Activated CD8-positive, alpha-beta T cell treated with anti-CD3 and anti-CD28 coated beads for 36 hours (primary cell): Measurements from ENCODE around the gene RRH. TPM values are rescaled to one million over a fixed set of nuclear protein-coding genes. Genes with fewer than 3 reads are reported as not detected.

Source experiments
- ATAC-seq: fragments of 200-7000 bp; cut with Tn5 transposase; one replicate; pipeline ENCODE4 v1.10.0; 2021; ENCODE audit warnings: mild to moderate bottlenecking, moderate library complexity
- CTCF ChIA-PET: fragments of 350-600 bp; sonication (Branson Sonifier 250); formaldehyde crosslinking; loops from one replicate; lab custom pipeline; 2021; ENCODE audit warnings: antibody characterized with exemption; lab: Charles Lee
- POLR2A ChIA-PET: fragments of 350-600 bp; sonication (Branson Sonifier 250); formaldehyde crosslinking; loops from one replicate; lab custom pipeline; 2021; ENCODE audit warnings: antibody characterized with exemption; lab: Charles Lee
- DNase-seq: peaks from one replicate; pipeline ENCODE4 v3.0.0-alpha.2; 2020
- H3K27ac Mint-ChIP-seq: one replicate; pipeline ENCODE4 v1.8.0; 2021; ENCODE audit warnings: mild to moderate bottlenecking, mixed read lengths
- H3K27me3 Mint-ChIP-seq: one replicate; pipeline ENCODE4 v1.8.0; 2021; ENCODE audit warnings: mixed read lengths
- H3K36me3 Mint-ChIP-seq: one replicate; pipeline ENCODE4 v1.8.0; 2021; ENCODE audit warnings: low read depth, mixed read lengths
- H3K4me1 Mint-ChIP-seq: one replicate; pipeline ENCODE4 v1.8.0; 2021; ENCODE audit warnings: low read depth, mixed read lengths
- H3K4me3 Mint-ChIP-seq: one replicate; pipeline ENCODE4 v1.8.0; 2021; ENCODE audit warnings: mild to moderate bottlenecking, moderate library complexity, mixed read lengths
- H3K9me3 Mint-ChIP-seq: one replicate; pipeline ENCODE4 v1.8.0; 2021; ENCODE audit warnings: mixed read lengths
- intact Hi-C: fragments of 100-400 bp; cut with micrococcal nuclease; formaldehyde crosslinking; loops from one replicate; pipeline ENCODE4 v1.10.0; 2022
- total RNA-seq, 2 experiments: library from RNA; stranded (reverse); gene quantifications; one replicate each; pipeline ENCODE4 v1.2.3, GENCODE V29; 2021
- TF ChIP-seq, protein P1 (sequence below): fragments of 200-600 bp; IDR thresholded peaks from one replicate; pipeline ENCODE4 v1.8.0; 2022; ENCODE audit warnings: antibody characterized with exemption, mild to moderate bottlenecking

Gene RRH
- total RNA-seq, 2 experiments from 2014 or later, result not detected

DNA sequence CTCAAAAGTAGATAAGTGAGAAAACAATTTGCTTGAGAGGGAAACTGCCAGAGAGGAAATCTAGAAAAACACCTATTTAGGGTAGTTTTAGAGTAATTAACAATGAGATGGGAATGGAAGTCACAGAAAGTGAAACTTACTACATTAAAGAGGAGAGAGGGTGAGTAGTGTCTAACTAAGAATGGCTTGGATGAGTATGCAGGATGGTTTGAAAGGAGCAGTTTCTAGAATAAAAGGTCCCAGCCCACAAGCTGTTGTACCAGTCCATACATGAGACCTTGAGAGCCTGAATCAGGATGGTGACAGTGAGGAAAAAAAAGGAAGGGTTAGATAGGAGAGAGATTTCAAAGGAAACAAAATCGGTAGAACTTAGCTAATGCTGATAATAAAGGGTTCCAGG, 10.9 kb upstream of the RRH start:
- intact Hi-C loops, result loop anchor here (5.0 kb wide), 1 partner anchor 395 kb away; no protein-coding TSS in a partner anchor
- TF ChIP-seq, protein P1, sequence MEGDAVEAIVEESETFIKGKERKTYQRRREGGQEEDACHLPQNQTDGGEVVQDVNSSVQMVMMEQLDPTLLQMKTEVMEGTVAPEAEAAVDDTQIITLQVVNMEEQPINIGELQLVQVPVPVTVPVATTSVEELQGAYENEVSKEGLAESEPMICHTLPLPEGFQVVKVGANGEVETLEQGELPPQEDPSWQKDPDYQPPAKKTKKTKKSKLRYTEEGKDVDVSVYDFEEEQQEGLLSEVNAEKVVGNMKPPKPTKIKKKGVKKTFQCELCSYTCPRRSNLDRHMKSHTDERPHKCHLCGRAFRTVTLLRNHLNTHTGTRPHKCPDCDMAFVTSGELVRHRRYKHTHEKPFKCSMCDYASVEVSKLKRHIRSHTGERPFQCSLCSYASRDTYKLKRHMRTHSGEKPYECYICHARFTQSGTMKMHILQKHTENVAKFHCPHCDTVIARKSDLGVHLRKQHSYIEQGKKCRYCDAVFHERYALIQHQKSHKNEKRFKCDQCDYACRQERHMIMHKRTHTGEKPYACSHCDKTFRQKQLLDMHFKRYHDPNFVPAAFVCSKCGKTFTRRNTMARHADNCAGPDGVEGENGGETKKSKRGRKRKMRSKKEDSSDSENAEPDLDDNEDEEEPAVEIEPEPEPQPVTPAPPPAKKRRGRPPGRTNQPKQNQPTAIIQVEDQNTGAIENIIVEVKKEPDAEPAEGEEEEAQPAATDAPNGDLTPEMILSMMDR, result no peak
- ATAC-seq (no peak), DNase-seq (no peak)
- Mint-ChIP-seq H3K4me1 (peaks cover 57% of the 10 kb centered on the region), H3K36me3 (peaks cover 54% of the 10 kb centered on the region), H3K9me3 (no peaks in the 10 kb centered on the region), H3K27ac (peak overlapping the region; percentile 98), H3K4me3 (peak overlapping the region; percentile 95), H3K27me3 (no peaks in the 10 kb centered on the region)
- ChIA-PET POLR2A (interaction anchor here (1.2 kb wide), 1 partner anchor 86 kb away, joined by 3 read pairs; no protein-coding TSS in a partner anchor), CTCF (interaction anchor here (1.8 to 2.5 kb wide), 3 partner anchors 10 to 384 kb away, joined by 8 to 17 read pairs (median 14); partner anchors contain the start of genes CASP6, RRH and SEC24B)

DNA sequence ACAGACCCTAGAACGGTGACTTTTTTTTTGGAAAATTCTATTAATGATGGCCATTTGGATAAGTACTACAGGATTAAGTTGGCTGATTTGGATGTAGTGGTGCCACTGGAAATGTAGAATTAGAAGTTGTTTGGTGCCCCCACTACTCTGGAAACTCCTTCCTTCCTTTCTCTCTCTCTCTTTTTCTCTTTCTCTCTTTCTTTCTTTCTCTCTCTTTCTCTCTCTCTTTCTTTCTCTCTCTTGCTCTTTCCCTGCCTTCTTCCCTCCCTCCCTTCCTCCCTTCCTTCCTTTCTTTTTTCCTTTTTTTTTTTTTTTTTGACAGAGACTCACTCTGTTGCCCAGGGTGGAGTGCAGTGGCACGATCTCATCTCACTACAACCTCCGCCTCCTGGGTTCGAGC, 9.5 kb upstream of the RRH start:
- Mint-ChIP-seq H3K27me3 (no peaks in the 10 kb centered on the region), H3K4me1 (peaks cover 62% of the 10 kb centered on the region), H3K36me3 (peaks cover 62% of the 10 kb centered on the region), H3K9me3 (no peaks in the 10 kb centered on the region), H3K27ac (peak overlapping the region; percentile 51), H3K4me3 (no peak overlapping the region)
- TF ChIP-seq, protein P1, result no peak
- intact Hi-C loops, result loop anchor here (5.0 kb wide), 1 partner anchor 396 kb away; no protein-coding TSS in a partner anchor
- ATAC-seq (no peak), DNase-seq (no peak)
- ChIA-PET CTCF (interaction anchor here (2.5 kb wide), 1 partner anchor 8 kb away, joined by 17 read pairs; the partner anchor contains the start of gene RRH), POLR2A (no interaction called here)

DNA sequence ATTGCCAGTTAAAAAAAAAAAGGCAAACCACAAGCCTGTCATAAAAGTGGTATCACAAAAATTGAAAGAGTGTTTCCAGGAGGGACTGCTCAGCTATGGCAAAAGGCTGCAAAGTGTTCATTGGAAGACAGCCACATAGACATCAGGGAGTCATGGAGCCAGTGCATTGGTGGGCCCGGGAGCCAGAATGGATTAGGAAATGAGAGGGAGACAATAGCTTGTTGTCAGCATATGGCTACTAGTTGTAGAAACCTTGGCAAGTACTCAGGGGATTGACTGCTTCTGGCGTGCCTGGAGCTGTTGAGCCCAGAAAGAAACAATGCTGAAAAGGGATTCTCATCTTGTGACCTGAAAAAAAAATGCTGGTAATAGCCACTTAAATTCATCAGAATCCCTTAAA, 7.2 kb upstream of the RRH start:
- intact Hi-C loops, result no loop called here

DNA sequence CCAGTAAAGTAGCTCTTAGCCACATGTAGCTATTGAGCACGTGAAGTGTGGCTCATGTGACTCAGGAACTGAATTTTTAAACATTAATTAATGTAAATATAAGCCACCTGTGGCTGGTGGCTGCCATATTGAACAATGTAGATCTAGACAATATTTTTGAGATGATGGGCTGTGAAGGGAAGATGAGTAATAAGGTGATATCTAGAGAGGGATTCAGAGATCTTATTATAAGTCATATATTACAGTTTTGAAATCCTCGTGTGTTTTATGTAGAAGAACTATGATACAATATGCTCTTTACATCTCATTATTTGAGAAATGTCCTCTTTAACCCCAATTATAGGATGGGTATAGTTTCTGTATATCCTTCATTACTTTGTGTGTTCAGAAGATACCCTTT, 6.6 kb upstream of the RRH start:
- Mint-ChIP-seq H3K27ac (peak overlapping the region; percentile 64), H3K4me1 (peaks cover 57% of the 10 kb centered on the region), H3K9me3 (no peaks in the 10 kb centered on the region), H3K36me3 (peaks cover 63% of the 10 kb centered on the region), H3K27me3 (no peaks in the 10 kb centered on the region), H3K4me3 (no peak overlapping the region)
- no peak for DNase-seq
- POLR2A ChIA-PET, result no interaction called here
- CTCF ChIA-PET, result interaction anchor here (1.0 kb wide), 1 partner anchor 118 kb away, joined by 3 read pairs; the partner anchor contains the start of gene CASP6
- TF ChIP-seq, protein P1, result no peak
- peak; percentile 42 for ATAC-seq
- intact Hi-C loops, result no loop called here

More for the DNA sequence above, 7.2 kb upstream of the RRH start:
- TF ChIP-seq, protein P1, result no peak
- Mint-ChIP-seq H3K9me3 (no peaks in the 10 kb centered on the region), H3K4me3 (no peak overlapping the region), H3K27me3 (no peaks in the 10 kb centered on the region), H3K36me3 (peaks cover 69% of the 10 kb centered on the region), H3K4me1 (peaks cover 58% of the 10 kb centered on the region), H3K27ac (peak overlapping the region; percentile 64)
- ChIA-PET CTCF (interaction anchor here (1.0 to 1.9 kb wide), 3 partner anchors 117 to 387 kb away, joined by 3 to 12 read pairs (median 5); partner anchors contain the start of genes CASP6 and SEC24B), POLR2A (interaction anchor here (0.6 kb wide), 1 partner anchor 227 kb away, joined by 4 read pairs; no protein-coding TSS in a partner anchor)
- DNase-seq (no peak), ATAC-seq (no peak)

DNA sequence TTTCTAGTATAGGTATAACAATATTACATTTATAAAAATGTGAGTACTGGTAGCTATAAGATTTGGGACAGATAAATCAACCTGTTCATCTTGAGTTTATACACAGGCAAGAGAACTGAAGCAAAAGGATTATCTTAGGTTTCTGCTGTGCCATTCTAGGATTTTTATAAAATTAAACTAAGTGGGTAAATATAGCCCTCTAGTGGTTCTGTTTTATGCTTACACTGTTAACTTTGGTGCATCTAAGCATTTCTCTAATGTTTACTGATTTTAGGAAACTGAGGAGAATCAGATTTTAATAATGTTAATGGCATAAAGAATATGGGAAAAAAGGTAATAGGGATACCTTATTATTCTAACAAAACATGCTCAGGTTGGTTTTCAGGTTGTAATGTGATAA, 1.1 kb upstream of the RRH start:
- H3K27me3 Mint-ChIP-seq, result no peaks in the 10 kb centered on the region
- TF ChIP-seq, protein P1, result peak; percentile 50
- ChIA-PET CTCF (interaction anchor here (0.6 to 3.0 kb wide), 12 partner anchors 10 to 407 kb away, joined by 3 to 17 read pairs (median 3); no protein-coding TSS in a partner anchor), POLR2A (no interaction called here)
- no peak overlapping the region for H3K27ac Mint-ChIP-seq
- no peak for DNase-seq
- H3K4me3 Mint-ChIP-seq, result no peak overlapping the region
- no peaks in the 10 kb centered on the region for H3K9me3 Mint-ChIP-seq
- intact Hi-C loops, result no loop called here
- peaks cover 6% of the 10 kb centered on the region for H3K4me1 Mint-ChIP-seq
- H3K36me3 Mint-ChIP-seq, result peaks cover 19% of the 10 kb centered on the region
- no peak for ATAC-seq
